ENCODE results near the gene PRSS56. TPM values are rescaled to one million over a fixed set of nuclear protein-coding genes. Genes with fewer than 3 reads are reported as not detected.

Gene PRSS56
- total and polyA plus RNA-seq, 2 of the 8 experiments (the other 6 are each of a cell fraction or from before 2014, with no cell fraction given), result 0.03 TPM; not detected in 1

DNA sequence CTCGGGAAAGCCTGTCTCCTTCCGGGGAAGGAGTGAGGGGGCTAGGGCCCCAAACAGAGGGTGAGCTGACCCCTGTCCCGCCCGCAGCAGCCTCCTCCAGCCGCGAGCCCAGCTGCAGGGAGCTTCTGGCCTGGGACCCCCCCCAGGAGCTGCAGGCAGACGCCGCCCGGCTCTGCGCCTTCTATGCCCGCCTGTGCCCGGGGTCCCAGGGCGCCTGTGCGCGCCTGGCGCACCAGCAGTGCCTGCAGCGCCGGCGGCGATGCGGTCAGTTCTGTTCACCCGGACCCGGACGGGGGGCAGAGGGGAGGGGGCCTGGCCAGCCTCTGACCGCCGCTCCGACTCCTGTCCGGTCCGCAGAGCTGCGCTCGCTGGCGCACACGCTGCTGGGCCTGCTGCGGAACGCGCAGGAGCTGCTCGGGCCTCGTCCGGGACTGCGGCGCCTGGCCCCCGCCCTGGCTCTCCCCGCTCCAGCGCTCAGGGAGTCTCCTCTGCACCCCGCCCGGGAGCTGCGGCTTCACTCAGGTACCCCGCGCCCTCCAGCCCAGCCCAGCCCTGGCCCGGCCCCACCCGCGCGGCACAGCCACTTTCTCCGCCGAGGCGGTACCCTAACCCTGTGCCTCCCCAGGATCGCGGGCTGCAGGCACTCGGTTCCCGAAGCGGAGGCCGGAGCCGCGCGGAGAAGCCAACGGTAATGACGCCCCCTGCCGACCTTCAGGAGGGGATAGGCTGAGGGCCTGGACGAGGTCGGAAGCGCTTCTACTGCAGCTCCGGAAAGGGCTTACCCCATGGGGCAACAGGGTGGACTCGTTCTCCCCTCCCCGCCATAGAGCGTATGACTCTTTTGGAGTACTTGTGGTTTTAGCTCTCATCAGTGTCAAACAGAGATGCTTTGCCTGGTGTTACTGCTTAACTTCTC, 3.8 kb downstream of the PRSS56 start (continued):
- TF ChIP-seq, protein P1, sequence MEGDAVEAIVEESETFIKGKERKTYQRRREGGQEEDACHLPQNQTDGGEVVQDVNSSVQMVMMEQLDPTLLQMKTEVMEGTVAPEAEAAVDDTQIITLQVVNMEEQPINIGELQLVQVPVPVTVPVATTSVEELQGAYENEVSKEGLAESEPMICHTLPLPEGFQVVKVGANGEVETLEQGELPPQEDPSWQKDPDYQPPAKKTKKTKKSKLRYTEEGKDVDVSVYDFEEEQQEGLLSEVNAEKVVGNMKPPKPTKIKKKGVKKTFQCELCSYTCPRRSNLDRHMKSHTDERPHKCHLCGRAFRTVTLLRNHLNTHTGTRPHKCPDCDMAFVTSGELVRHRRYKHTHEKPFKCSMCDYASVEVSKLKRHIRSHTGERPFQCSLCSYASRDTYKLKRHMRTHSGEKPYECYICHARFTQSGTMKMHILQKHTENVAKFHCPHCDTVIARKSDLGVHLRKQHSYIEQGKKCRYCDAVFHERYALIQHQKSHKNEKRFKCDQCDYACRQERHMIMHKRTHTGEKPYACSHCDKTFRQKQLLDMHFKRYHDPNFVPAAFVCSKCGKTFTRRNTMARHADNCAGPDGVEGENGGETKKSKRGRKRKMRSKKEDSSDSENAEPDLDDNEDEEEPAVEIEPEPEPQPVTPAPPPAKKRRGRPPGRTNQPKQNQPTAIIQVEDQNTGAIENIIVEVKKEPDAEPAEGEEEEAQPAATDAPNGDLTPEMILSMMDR (IDR thresholded peaks at IDR 0.05; ENCODE audit: control extremely low read depth in 1 of 3, insufficient read depth in 1 of 3, low read depth in 1 of 3, low read length in 3 of 3), result peak in 2 of 3 experiments; percentile 65 to 75; a peak in 3 of 4 replicates
- peak; percentile 29 to 51; a peak in 3 of 4 replicates for TF ChIP-seq RAD21 (IDR thresholded peaks at IDR 0.05 in 1 of 2, conservative IDR thresholded peaks at IDR 0.05 in 1 of 2; ENCODE audit: low read depth in 2 of 2, low read length in 2 of 2)
- TF ChIP-seq SAP30 (IDR thresholded peaks at IDR 0.05; ENCODE audit: insufficient read depth, insufficient replicate concordance, low read length), result no peak
- TF ChIP-seq GTF2F1 (IDR thresholded peaks at IDR 0.05; ENCODE audit: borderline replicate concordance, low read depth, low read length), result no peak
- no peak for TF ChIP-seq SP1 (IDR thresholded peaks at IDR 0.05; ENCODE audit: low read depth, low read length)
- TF ChIP-seq SUZ12 (IDR thresholded peaks at IDR 0.05; ENCODE audit: low read length), result peak; percentile 89; the same call in 1 of the 2 replicates
- no peak for TF ChIP-seq CEBPB (IDR thresholded peaks at IDR 0.05; ENCODE audit: low read depth, low read length)
- TF ChIP-seq, protein P2, sequence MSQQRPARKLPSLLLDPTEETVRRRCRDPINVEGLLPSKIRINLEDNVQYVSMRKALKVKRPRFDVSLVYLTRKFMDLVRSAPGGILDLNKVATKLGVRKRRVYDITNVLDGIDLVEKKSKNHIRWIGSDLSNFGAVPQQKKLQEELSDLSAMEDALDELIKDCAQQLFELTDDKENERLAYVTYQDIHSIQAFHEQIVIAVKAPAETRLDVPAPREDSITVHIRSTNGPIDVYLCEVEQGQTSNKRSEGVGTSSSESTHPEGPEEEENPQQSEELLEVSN (IDR thresholded peaks at IDR 0.05), result peak; percentile 53; the same call in 1 of the 2 replicates
- TF ChIP-seq BCL11A (IDR thresholded peaks at IDR 0.05; ENCODE audit: low read depth in 2 of 2, low read length in 2 of 2), result no peak
- TF ChIP-seq NRF1 (IDR thresholded peaks at IDR 0.05; ENCODE audit: low read depth, low read length), result no peak
- TF ChIP-seq, protein P3, sequence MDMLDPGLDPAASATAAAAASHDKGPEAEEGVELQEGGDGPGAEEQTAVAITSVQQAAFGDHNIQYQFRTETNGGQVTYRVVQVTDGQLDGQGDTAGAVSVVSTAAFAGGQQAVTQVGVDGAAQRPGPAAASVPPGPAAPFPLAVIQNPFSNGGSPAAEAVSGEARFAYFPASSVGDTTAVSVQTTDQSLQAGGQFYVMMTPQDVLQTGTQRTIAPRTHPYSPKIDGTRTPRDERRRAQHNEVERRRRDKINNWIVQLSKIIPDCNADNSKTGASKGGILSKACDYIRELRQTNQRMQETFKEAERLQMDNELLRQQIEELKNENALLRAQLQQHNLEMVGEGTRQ (IDR thresholded peaks at IDR 0.05; ENCODE audit: low read length), result no peak
- TF ChIP-seq GABPA (IDR thresholded peaks at IDR 0.05; ENCODE audit: borderline replicate concordance, insufficient read depth, low read length), result peak; percentile 35; the same call in 1 of the 2 replicates
- TF ChIP-seq, protein P4, sequence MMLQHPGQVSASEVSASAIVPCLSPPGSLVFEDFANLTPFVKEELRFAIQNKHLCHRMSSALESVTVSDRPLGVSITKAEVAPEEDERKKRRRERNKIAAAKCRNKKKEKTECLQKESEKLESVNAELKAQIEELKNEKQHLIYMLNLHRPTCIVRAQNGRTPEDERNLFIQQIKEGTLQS (IDR thresholded peaks at IDR 0.05; ENCODE audit: insufficient read depth, low read depth, low read length), result no peak
- no peak for TF ChIP-seq EP300 (IDR thresholded peaks at IDR 0.05; ENCODE audit: borderline replicate concordance in 1 of 2, low read depth in 2 of 2, low read length in 2 of 2)
- no peak for TF ChIP-seq TEAD4 (IDR thresholded peaks at IDR 0.05; ENCODE audit: low read depth, low read length)
- no peak for TF ChIP-seq EZH2 (IDR thresholded peaks at IDR 0.05; ENCODE audit: low read depth, low read length, severe bottlenecking)

Data from H1 (cell line).